Stimulated activated naive CD4-positive, alpha-beta T cell treated with Interleukin-2 at 50 U/mL for 16 hours (primary cell): ENCODE measurements around the gene SSB.
"Not testable (repeated sequence)": the region's sequence is repeated elsewhere in the genome, so short reads cannot be mapped to it uniquely, and the experiment has no call there.

Experiments
- DNase-seq: peaks from one replicate; lab custom pipeline; 2025; lab: John Stamatoyannopoulos, UW

Gene SSB

GRCh38 chr2:169838743-169839489, 40.2 kb downstream of the SSB start:
- no peak for DNase-seq

DNA sequence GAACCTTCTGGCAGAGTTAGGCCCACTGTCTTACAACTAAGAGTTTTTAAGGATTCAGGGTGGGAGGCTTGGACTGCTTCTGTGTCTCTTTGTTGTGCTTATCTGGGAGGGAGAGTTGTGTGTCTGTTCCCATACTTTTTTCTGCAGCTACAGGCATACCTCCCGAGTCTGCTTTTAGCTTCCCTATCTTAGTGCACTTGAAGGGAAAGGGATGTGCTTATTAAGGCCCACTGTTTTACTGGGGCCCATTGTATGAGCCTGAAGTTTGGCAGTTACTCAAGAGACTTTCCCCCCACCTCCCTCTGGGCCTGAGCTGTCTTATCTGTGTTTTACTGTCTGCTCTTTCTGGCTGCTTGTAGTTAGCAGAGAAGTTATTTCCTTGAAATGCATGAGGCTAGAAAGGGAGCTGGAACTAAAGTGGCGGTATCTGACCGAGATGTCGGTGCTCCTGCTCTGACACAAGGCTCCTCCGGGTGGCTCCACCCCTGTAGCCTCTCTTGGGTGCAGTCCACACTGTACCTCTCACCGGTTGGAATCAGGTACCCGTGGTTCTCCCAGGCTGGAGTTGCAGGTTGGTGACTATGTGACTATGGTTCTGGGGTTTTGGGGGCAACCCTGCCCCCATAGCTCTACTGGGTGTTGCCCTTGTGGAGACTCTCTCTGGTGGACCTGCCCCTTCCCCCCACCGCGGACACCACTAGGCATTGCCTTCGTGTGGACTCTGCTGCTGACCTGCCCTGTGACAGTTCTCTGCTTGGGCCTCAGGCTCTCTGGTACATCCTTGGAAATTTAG, 41.5 kb downstream of the SSB start:
- no peak for DNase-seq

DNA sequence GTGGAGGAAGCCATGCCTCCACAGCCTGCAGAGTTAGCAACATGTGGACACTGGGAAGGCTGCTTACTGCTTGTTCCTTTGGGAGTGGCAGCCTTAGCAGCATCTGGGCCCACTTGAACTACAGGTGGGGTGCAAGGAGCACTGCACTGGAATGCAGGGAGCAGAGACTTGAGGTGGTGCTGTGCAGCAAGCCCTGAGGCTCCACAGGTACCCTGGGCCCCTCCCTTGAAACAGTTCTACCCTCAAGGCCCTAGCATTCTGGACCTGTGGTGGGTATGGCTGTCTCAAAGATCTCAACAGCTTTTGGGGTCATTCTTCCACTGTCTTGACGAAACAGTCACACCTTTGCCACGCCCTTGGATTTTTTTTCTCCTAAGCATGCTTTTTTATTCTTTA, 42.1 kb downstream of the SSB start:
- no peak for DNase-seq

- not testable (repeated sequence) for DNase-seq
Observed at GRCh38 chr2:169841625-169842024, 43.0 kb downstream of the SSB start.

GRCh38 chr2:169845016-169845415, 46.3 kb downstream of the SSB start:
- no peak for DNase-seq

- DNase-seq = not testable (repeated sequence)
Observed at GRCh38 chr2:169848959-169849693, 50.5 kb downstream of the SSB start.

GRCh38 chr2:169849710-169850109, 51.0 kb downstream of the SSB start:
- no peak for DNase-seq

DNA sequence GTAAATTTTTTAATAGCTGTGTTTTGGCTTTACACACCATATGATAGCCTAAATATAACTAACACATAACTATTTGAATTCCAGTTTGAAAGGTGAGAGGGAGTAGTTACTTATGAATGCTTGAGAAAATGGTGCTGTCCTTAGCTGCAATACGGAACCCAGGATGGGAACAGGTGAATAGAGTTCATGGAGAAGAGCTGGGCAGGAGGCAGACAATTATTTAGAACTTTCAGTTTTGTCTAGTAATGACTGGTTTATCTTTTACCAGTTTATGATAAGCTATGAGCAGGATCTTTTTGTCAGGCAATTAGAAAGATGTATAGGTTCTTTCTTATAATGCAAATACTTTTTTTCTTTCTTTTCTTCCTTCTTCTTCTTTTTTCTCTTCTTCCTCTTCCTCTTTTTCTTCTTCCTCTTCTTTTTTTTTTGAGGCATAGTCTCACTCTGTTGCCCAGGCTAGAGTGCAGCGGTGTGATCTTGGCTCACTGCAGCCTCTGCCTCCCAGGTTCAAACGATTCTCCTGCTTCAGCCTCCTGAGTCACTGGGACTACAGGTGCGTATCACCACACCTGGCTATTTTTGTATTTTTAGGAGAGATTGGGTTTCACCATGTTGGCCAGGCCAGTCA, 54.5 kb downstream of the SSB start:
- DNase-seq = no peak

- not testable (repeated sequence) for DNase-seq
Observed at GRCh38 chr2:169855281-169856258, 56.9 kb downstream of the SSB start.

DNA sequence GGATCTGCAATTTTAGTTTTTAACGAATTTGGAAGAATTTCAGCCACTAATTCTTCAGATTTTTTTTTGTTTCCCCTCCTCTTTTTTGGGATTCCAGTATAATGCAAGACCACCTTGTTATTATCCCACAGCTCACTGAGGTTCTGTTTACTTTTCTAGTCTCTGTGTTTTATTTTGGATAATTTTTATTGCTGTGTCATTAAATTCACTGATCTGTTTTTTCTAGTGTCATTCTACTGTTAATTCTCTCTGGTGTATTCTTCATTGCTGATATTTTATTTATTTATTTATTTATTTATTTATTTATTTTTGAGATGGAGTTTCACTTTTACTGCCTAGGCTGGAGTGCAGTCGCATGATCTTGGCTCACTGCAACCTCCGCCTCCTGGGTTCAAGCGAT, 60.8 kb downstream of the SSB start:
- no peak for DNase-seq

GRCh38 chr2:169860149-169860548, 61.5 kb downstream of the SSB start:
- no peak for DNase-seq
